Measurements from ENCODE around the gene MUC6.

MUC6 gene

DNA sequence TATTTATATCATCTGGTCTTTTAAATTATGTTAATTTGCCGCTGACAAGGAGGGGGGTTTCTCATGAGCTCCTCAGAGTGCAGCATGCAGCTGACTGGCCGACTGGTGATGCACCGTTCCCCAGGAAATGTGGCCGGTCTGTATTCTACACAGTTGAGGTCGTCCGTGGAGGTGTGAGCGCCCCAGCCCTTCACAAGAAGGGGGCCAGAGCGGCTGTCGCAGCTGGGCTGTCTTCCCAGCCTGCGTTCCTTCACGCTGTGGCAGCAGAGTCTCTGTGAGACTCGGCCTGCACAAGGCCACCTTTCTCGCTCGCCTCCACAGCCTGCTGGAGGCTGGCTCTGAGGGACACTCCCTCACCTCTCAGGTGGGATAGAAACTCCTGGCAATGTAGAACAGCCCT, 67.7 kb downstream of the MUC6 start:
- no peak for DNase-seq (ENCODE audit: low read depth in 2 of 2)

GRCh38 chr11:967995-968751, 68.3 kb downstream of the MUC6 start:
- DNase-seq (ENCODE audit: low read depth in 2 of 2) = no peak

- DNase-seq (ENCODE audit: low read depth in 2 of 2) = no peak
Observed at GRCh38 chr11:965206-965775, 71.2 kb downstream of the MUC6 start.

GRCh38 chr11:963852-964251, 72.7 kb downstream of the MUC6 start:
- DNase-seq (ENCODE audit: low read depth in 2 of 2) = no peak

All from stimulated activated CD8-positive, alpha-beta memory T cell treated with anti-CD3 and anti-CD28 coated beads, Interleukin-15, amount 100 ng/mL, for 48 hours (primary cell).